ENCODE measurements around the gene MYPOP.

DNA sequence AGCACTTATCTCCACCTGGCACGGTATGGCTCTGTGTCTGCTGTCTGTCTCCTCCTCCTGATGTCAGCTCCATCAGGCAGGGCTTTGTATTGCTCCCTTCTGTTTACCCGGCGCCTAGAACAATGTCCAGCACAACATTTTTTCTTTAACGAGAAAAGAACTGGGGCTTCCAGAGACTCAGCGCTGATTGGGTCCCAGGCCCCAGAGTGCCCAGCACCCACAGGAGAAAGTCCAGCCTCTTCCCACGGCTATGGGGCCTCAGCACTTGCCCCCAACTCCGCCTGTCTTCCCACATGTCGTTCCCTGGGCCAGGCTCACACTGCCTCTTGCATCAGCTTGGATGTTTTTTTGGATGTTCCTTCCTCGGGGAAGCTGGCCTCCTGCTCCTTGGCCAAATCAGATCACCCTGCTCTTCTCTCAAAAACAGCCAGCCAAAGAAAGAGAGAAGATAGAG lies 6.9 kb downstream of the MYPOP start:
- TF ChIP-seq POLR2A (IDR thresholded peaks at IDR 0.05) (no peak), EP300 (IDR thresholded peaks at IDR 0.05) (no peak)
- TF ChIP-seq, protein P1, sequence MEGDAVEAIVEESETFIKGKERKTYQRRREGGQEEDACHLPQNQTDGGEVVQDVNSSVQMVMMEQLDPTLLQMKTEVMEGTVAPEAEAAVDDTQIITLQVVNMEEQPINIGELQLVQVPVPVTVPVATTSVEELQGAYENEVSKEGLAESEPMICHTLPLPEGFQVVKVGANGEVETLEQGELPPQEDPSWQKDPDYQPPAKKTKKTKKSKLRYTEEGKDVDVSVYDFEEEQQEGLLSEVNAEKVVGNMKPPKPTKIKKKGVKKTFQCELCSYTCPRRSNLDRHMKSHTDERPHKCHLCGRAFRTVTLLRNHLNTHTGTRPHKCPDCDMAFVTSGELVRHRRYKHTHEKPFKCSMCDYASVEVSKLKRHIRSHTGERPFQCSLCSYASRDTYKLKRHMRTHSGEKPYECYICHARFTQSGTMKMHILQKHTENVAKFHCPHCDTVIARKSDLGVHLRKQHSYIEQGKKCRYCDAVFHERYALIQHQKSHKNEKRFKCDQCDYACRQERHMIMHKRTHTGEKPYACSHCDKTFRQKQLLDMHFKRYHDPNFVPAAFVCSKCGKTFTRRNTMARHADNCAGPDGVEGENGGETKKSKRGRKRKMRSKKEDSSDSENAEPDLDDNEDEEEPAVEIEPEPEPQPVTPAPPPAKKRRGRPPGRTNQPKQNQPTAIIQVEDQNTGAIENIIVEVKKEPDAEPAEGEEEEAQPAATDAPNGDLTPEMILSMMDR (IDR thresholded peaks at IDR 0.05), result no peak

Data from tibial nerve (tissue), 4 donors.